ENCODE results near the gene BMP10.

Gene BMP10

GRCh38 chr2:68837861-68838341 lies 33.3 kb downstream of the BMP10 start:
- peaks cover 20% of the 10 kb centered on the region for H3K4me1 ChIP-seq (ENCODE audit: insufficient read depth, low read length)
- H3K27me3 ChIP-seq (ENCODE audit: insufficient read depth, low read length, poor library complexity): no peaks in the 10 kb centered on the region
- H3K79me2 ChIP-seq (ENCODE audit: insufficient read depth, low read length): no peaks in the 10 kb centered on the region
- ATAC-seq (ENCODE audit: insufficient read depth, low read depth): no peak
- H3K36me3 ChIP-seq (ENCODE audit: insufficient read depth, low read length): no peaks in the 10 kb centered on the region
- no peaks in the 10 kb centered on the region for H4K20me1 ChIP-seq (ENCODE audit: insufficient read depth, low read length)
- no peak overlapping the region for H3K4me3 ChIP-seq (ENCODE audit: low read depth in 1 of 2, low read length in 2 of 2)
- H3K9ac ChIP-seq (ENCODE audit: low read depth, low read length): no peak overlapping the region
- no peak overlapping the region for H3K4me2 ChIP-seq (ENCODE audit: insufficient read depth, low read length)
- H3K27ac ChIP-seq (ENCODE audit: low read length): 0 out of 2 replicates have a peak overlapping the region, but pooled peaks have one; percentile 6
- DNase-seq: no peak
- TF ChIP-seq EZH2 (IDR thresholded peaks at IDR 0.05; ENCODE audit: borderline replicate concordance, low read depth, low read length, severe bottlenecking): no peak
- TF ChIP-seq, protein P1, sequence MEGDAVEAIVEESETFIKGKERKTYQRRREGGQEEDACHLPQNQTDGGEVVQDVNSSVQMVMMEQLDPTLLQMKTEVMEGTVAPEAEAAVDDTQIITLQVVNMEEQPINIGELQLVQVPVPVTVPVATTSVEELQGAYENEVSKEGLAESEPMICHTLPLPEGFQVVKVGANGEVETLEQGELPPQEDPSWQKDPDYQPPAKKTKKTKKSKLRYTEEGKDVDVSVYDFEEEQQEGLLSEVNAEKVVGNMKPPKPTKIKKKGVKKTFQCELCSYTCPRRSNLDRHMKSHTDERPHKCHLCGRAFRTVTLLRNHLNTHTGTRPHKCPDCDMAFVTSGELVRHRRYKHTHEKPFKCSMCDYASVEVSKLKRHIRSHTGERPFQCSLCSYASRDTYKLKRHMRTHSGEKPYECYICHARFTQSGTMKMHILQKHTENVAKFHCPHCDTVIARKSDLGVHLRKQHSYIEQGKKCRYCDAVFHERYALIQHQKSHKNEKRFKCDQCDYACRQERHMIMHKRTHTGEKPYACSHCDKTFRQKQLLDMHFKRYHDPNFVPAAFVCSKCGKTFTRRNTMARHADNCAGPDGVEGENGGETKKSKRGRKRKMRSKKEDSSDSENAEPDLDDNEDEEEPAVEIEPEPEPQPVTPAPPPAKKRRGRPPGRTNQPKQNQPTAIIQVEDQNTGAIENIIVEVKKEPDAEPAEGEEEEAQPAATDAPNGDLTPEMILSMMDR (IDR thresholded peaks at IDR 0.05; ENCODE audit: borderline replicate concordance, extremely low read depth, low read length, poor library complexity, severe bottlenecking): no peak
- peaks cover 5% of the 10 kb centered on the region for H3K9me3 ChIP-seq (ENCODE audit: insufficient read depth, low read length, severe bottlenecking)
- no peak overlapping the region for H2AFZ ChIP-seq (ENCODE audit: low read depth, low read length)

DNA sequence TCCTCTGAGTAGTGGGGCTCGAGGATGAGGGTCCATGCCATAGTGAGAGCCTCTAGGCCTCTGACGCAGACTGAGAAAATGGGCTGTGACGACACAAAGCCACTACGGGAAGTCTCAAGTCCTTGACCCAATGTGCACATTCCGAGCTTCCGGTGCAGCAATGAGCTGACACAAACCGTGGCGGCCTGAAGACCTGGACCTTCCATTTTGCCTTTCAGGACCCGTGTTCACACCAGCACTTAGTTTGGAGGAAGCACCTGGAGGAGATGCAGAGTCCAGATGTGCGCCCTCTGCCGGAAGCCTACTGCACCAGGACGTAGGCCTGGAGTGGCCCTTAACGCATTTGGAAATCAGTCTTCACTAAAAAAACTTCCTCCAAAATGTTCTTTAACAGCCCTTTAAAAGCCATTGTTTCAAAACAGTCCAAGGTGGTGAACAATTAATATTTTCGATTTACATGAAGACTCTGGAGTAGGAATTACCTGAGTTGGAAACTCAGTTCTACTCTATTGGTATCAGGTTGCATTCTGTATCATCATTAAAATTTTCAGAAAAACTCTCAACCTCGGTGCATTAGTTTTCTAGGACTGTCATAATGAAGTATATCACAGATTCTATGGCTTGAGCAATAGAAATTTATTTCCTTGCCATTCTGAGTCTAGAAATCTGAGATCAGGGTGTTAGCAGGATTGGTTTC lies 33.9 kb downstream of the BMP10 start:
- no peak overlapping the region for H3K4me3 ChIP-seq (ENCODE audit: low read depth in 1 of 2, low read length in 2 of 2)
- no peaks in the 10 kb centered on the region for H3K36me3 ChIP-seq (ENCODE audit: insufficient read depth, low read length)
- H3K4me1 ChIP-seq (ENCODE audit: insufficient read depth, low read length): peaks cover 26% of the 10 kb centered on the region
- no peaks in the 10 kb centered on the region for H3K27me3 ChIP-seq (ENCODE audit: insufficient read depth, low read length, poor library complexity)
- no peak overlapping the region for H3K9ac ChIP-seq (ENCODE audit: low read depth, low read length)
- no peak overlapping the region for H2AFZ ChIP-seq (ENCODE audit: low read depth, low read length)
- H3K79me2 ChIP-seq (ENCODE audit: insufficient read depth, low read length): no peaks in the 10 kb centered on the region
- no peaks in the 10 kb centered on the region for H4K20me1 ChIP-seq (ENCODE audit: insufficient read depth, low read length)
- H3K27ac ChIP-seq (ENCODE audit: low read length): peak overlapping the region; percentile 23; the same call in 1 of the 2 replicates
- no peak overlapping the region for H3K4me2 ChIP-seq (ENCODE audit: insufficient read depth, low read length)
- ATAC-seq (ENCODE audit: insufficient read depth, low read depth) (no peak), DNase-seq (no peak)
- H3K9me3 ChIP-seq (ENCODE audit: insufficient read depth, low read length, severe bottlenecking): peaks cover 5% of the 10 kb centered on the region
- TF ChIP-seq EZH2 (IDR thresholded peaks at IDR 0.05; ENCODE audit: borderline replicate concordance, low read depth, low read length, severe bottlenecking): no peak
- TF ChIP-seq, protein P1 (IDR thresholded peaks at IDR 0.05; ENCODE audit: borderline replicate concordance, extremely low read depth, low read length, poor library complexity, severe bottlenecking): no peak

DNA sequence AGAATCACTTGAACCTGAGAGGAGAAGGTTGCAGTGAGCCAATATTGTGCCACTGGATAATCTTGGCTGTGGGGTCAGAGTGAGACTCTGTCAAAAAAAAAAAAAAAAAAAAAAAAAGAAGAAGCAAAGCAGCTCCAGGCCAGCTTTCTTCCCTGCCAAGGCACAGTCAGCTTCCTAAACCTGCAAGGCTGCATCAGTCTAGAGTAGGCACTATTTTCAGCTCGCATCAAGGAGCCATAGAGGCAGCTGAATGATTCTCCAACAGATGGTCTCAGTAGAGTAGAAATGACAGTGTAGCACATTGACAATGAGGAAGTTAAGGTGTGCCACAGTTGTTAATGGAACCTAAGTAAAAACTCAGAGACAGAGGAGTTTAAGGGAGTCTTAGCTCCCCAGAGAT lies 35.6 kb downstream of the BMP10 start:
- Histone ChIP-seq H3K9me3 (ENCODE audit: insufficient read depth, low read length, severe bottlenecking) (peaks cover 5% of the 10 kb centered on the region), H2AFZ (ENCODE audit: low read depth, low read length) (peak overlapping the region; percentile 45), H3K4me3 (ENCODE audit: low read depth in 1 of 2, low read length in 2 of 2) (no peak overlapping the region), H3K27me3 (ENCODE audit: insufficient read depth, low read length, poor library complexity) (no peaks in the 10 kb centered on the region), H4K20me1 (ENCODE audit: insufficient read depth, low read length) (no peaks in the 10 kb centered on the region), H3K36me3 (ENCODE audit: insufficient read depth, low read length) (no peaks in the 10 kb centered on the region), H3K4me1 (ENCODE audit: insufficient read depth, low read length) (peaks cover 43% of the 10 kb centered on the region), H3K79me2 (ENCODE audit: insufficient read depth, low read length) (no peaks in the 10 kb centered on the region), H3K9ac (ENCODE audit: low read depth, low read length) (no peak overlapping the region), H3K27ac (ENCODE audit: low read length) (peak overlapping the region; percentile 60; the same call in 1 of the 2 replicates), H3K4me2 (ENCODE audit: insufficient read depth, low read length) (no peak overlapping the region)
- TF ChIP-seq, protein P1 (IDR thresholded peaks at IDR 0.05; ENCODE audit: borderline replicate concordance, extremely low read depth, low read length, poor library complexity, severe bottlenecking): no peak
- no peak for TF ChIP-seq EZH2 (IDR thresholded peaks at IDR 0.05; ENCODE audit: borderline replicate concordance, low read depth, low read length, severe bottlenecking)
- DNase-seq (no peak), ATAC-seq (ENCODE audit: insufficient read depth, low read depth) (no peak)

Data from DND-41 (cell line).